Measurements from ENCODE around the gene POLR3GL.

POLR3GL gene

DNA sequence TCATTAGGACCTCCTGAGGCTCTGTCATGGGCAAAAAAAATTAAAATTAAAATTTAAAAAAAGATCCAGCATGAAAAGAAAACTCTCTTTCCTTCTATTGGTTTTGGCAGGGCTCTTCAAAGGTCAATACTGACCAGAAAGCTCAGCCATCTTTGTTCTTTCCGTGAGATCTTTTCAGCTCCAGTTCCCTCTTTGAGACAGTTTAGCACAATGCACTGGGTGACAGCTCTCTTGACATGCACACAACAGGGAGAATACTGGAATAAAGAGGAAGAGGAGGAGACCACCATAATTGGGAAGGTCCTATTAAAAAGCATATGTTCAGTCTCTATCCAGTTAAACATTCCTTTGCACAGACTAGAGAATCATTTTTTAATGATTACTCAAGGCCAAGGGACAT is 13.0 kb upstream of the POLR3GL start:
- DNase-seq (ENCODE audit: low spot score) = no peak

DNA sequence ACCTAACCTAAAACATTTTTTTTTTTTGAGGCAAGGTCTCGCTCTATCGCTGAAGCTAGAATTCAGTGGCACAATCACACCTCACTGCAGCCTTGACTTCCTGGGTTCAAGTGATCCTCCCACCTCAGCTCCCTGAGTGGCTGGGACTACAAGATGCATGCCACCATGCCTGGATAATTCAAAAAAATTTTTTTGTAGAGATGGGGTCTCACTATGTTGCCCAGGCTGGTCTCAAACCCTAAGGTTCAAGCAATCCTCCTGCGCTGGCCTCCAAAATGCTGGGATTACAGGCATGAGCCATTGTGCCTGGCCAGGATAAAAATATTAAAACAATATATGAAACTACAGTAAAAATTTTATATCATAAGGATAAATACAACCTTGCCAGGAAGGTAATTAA is 11.6 kb upstream of the POLR3GL start:
- no peak for DNase-seq (ENCODE audit: low spot score)

DNA sequence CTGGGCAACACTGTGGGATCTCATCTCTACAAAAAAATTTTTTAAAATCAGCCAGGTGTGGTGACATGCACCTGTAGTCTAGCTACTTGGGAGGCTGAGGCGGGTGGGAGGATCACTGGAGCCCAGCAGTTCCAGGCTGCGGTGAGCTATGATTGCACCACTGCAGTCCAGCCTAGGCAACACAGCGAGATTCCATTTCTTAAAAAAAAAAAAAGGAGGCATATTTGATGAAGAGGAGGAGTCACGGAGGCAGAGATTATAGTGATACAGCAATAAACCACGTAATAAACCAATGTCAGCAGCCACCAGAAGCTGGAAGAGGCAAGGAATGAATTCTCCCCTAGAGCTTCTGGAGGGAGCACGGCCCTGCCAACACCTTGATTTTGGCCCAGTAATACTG is 10.6 kb upstream of the POLR3GL start:
- no peak for DNase-seq (ENCODE audit: low spot score)

DNA sequence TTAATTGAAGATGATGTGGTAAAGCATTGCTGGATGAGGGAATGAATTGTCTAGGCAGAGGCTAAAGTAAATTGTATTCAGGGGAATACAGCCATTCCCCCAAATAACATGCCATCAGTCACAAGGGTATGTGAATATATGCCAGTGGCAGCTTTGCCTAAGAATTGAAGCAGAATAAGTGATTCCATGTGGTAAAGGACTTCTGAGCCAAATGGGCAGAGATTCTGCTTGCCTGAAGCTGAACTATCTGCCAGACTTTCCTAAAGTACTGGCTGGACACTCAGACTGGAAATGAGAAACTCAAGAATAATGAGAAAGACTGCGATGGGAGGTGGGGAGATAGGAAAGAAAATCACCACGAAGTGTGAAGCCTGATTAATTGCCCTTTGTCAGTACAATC is 9.1 kb upstream of the POLR3GL start:
- DNase-seq (ENCODE audit: low spot score) = no peak

DNA sequence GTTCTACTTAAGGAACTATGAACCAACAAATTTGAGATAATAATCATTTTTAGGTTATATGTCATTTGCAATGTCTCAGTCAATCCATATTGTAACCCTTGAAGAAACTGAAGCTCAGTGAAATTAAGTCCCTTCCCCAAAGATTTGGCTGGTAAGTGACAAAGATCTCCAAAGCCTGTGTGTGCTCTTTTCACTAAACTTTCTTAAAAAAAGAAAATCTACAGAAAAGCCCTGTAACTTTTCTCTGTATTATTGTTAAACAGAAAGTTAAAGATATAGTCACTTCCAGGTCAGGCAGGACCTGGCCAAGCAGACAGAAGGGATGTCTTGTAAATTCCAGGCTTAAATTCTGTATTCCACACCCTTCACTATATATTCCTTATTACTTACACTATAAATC is 8.1 kb upstream of the POLR3GL start:
- no peak for DNase-seq (ENCODE audit: low spot score)

DNA sequence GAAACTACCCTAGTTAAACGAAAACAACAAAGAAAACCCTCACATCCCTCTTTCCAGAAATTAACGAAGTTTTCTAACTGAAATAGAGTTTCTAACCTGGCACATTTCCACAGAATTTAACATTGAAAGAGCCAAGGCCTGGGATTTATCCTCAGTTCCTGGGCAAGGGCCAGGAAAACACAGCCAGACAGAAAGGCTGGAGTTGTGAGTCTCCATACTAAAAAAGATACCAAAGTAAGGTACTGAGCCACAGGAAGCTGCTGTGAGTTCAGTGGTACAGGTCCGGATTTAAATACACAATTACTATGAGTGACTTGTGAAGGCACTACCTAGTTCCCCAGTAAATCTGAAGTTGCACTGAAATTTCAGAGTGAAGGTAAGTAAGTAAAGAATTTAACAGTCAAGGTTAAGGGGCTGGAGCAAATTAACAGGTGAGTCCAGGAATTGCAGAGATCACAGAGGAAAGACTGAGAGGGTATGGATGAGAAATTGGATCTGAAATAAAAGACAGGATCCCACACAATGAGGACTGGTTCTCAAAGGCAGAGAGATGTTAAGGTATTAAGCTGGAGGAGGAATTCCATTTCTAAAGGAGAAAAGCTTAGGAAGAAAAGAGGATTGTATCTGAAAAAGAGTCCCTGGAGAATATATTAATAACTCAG is 7.6 kb upstream of the POLR3GL start:
- peak; percentile 20 for DNase-seq (ENCODE audit: low spot score)

DNA sequence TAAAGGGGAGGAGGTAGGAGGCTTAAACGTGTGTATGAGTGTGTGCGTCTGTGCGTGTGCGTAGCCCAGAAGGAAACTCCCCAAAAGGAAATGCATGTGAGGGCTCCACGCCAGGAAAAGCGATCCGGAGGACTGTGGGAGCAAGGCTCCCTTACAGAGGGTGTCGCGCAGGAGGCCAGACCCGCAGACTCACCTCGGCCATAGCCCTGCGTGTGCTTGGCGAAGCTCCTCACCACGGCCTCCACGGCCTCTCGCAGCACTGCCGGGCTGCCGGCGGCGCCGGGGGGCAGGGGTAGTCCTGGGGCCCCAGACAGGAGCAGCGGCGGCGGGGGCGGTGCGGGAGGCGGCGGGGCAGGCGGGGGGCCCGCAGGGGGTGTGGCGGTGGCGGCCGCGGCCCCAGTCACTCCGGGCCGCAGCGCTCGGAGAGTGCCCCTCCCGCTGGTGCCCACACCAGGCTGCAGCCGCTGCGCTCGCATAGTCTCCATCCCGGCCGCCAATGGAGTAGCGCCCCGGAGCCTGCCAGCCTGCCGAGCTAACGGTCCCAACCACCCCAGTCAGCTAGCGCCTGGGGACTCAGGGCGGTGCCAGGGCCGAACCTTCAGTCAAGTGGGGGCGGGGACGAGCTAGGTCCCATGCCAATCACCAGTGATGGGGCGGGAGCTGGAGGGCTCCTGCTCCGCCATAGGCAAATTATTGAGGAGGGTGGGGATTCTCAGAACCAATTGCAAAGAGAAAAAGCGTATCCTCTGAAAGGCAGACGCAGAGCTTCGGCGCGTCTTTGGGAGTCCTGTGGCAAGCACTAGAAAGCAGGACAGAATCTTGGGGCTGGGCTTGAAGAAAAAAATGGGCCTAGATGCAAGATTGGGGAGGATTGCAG is 6.8 kb upstream of the POLR3GL start, which contains the start of gene LIX1L:
Gene LIX1L (minus strand): TSS at position 575 of the 877 bp plus-strand sequence. CDS start 90 bp downstream, at position 485.
- DNase-seq (ENCODE audit: low spot score) = peak; percentile 94

DNA sequence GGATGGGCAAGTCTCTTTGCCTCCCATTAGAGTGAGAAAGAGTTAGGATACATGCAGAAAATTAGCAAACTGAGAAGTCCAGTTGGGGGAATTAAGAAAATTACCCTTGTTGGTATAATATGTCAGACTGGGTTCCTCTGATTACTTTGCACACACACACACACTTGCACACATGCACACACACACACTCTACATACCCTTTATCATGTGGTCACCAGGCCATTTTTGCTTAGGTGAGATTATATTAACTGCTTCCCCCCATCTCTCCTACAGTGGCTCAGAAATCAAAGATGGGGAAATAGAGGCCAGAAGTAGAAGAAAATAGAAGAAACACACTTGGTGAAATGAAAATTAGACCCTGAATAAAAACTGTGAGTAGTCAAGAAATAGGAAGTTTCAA is 5.8 kb upstream of the POLR3GL start:
- no peak for DNase-seq (ENCODE audit: low spot score)

DNA sequence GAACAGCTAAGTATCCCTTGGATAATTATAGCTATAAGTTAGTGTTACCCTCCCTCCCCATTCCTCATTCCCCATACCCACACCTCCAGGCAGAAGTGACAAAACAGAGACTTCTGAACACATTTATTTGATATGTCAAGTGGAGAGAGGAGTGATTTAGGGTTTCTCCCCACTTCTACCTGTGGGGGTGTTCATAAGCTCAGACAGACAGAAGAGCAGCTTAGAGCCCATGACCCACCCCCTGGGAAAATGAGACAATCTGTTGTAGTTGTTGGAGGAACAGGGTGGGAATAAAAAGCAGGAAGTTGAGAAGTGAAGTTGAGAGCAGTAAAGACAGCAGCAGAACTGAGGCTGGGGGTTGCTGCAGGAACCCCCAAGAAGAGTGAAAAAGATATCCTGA is 5.2 kb upstream of the POLR3GL start:
- DNase-seq (ENCODE audit: low spot score) = no peak

DNA sequence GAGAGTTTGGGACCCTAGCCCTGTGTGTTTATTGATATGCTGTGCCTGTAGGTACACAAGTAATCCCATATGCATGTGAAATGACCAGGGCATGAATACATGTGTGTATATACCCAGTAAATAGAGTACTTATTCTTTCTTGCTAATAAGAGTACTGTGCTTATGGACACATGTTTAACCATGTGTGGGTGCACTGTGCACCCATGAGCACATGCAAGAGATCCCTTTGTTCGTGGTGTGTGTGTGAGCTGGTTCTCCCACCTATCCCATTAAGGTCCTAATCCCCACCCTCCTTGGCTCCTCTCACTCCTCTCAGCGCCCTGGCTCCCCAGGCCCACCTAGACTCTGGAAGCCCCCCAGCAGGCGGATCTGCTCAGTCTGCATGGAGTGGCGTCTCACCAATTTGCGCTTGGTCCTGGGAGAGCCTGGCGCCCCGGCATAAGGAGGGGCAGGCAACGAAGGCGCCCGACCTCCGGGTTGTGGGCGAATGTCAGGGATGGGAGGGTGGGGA is 4.5 kb upstream of the POLR3GL start:
- no peak for DNase-seq (ENCODE audit: low spot score)

DNA sequence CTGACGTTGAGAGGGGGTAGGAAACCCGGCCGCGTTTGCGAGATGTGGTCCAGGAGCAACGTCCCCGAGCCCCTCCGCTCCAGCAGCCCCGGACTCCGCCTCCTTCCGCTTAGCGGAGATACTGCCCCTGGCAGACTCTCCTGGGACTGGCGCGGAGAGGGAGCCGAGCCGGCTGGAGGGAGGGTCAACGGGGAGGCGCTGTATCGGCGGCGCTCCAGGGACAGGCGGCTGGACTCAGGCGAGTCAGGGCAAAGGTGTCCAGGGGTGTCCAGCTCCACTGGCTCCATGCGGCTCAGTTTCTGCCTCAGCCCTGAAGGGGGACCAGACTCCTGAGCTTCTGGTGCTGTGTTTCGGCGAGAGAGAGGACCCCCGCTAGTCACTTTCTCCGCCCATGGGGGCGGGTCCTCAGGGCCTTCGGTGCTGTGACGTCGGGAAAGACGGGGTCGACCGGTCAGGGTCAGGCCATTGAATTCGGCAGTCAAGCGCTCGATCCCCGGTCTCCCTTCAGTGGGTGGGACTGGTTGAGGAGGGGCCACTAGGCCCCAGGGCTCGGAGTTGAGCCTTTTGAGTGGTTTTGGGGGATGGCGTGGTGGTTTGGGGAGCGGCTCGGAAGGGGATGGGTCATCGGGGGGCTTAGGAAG is 3.9 kb upstream of the POLR3GL start:
- DNase-seq (ENCODE audit: low spot score) = peak; percentile 41

DNA sequence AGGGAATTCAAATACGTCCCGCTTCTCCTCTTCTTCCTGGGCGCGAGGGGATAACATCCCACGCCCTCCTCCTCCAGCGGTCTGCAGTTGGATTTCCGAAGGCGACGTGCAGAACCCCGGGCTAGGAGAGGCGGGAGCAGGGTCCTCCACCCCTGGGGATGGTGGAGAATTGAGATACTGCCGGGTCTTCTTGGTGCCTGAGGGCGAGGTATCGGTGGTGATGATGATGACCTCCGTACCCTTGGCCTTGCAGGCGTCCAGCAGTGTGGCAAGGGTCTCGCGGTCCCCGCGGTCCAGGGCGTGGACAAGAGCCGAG is 3.4 kb upstream of the POLR3GL start:
- DNase-seq (ENCODE audit: low spot score) = no peak

DNA sequence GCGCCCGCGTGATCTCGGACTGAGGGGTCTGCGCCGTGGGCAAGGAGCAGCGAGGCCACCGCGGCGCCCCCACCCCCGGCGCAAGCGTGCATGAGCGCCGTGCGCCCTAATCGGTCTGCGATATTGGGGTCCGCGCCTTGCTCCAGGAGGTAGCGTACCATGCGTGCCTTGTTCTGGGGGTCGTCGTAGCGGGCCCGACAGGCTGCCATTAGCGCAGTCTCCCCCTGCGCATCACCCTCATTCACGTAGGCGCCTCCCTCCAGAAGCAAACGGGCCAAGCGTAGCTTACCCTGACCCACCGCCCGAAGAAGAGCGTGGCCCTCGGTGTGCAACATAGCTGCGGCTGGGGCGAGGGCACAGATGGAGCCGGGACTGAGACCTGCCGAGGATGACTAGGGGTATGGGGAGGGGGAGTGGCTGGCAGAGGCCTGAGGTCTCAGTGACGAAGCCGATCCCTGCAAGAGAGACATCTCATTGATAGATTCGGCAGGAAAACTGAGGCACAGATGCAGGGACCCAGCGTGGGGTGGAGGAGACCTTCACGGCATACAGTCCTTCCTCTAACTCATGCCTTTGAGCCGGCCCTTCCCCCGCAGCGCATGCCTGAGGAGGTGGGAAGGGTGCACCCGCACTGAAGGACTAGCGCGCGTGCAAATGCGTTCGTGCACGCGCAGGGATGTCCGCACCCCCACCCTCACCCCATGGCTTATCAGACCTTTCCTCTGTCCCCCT is 2.9 kb upstream of the POLR3GL start:
- peak; percentile 21 for DNase-seq (ENCODE audit: low spot score)

DNA sequence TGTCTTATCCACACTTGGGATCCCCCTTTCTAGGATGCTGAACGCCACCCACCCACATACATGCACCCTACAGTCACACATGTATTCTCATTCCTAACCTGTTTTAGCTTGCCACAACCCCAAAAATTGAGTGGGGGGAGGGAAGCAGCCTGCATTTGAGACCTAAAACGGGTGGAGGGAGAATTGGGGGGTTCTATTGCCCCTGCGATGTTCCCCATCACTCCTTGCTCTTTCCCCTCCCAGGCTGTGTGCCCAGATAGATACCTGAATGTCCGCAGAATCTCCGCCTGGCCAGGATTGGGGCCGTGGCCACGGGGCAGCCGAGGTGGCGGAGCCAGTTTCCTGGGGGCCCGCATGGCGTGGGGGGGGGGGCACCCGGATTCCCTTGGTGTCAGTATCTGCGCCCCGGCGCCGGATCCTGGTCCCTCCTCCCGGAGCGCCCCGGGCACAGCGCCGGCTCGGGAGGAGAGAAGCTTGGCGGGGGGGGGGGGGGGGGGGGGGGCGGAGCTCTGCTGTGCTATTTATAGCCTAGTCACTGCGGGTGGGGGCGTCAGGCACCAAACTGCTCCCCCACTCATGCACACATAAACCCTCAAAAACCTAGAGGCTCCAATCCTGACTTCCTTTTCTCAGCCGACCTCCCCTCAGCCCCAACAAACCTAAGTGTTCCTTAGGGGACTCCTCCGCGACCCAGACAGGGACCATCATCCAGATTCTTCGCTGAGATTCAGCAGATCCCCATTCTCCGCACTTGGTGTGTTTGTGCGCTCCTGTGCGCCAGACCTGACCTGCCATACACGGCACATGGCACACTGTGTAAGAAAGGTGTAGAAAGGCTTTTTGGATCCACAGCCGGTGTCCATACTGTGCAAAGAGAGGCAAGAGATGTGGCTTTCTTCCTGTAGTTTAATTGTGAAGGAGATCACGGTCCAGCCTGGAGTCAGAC is 2.1 kb upstream of the POLR3GL start:
- peak; percentile 22 for DNase-seq (ENCODE audit: low spot score)

DNA sequence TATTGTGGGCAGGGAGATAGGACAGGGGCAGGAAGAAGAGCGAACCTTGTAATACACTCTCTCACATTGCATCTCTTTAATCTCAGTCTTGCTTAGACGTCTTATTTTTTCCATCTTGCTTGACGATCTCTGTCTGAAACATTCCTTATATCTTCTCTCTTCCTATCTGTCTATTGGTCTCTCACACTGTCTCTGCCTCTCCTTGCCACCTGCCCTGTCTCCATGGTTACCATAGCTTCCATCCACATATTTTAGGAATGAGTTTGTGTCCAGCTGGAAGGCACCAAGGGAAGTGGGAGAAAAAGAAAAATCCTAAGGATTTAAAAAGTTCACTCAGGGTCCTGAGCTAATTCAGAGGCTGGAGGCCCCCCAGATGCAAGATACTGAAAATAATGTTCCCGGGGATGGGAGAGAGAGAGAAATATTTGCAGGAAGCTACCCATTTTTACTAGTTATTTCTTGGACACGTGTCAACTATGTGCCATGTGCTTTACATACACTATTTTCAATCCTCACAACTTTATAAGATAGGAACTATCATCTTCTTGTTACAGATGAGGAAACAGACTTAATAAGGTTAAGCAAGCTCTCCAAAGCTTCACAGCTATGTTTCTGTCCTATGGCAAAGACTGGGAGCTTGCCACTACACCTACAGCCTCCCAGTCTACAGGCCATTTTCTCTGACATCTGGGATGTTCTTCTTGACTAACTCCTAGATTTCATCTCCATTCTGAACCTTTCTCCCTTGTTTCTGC is 1.0 kb upstream of the POLR3GL start:
- no peak for DNase-seq (ENCODE audit: low spot score)

DNA sequence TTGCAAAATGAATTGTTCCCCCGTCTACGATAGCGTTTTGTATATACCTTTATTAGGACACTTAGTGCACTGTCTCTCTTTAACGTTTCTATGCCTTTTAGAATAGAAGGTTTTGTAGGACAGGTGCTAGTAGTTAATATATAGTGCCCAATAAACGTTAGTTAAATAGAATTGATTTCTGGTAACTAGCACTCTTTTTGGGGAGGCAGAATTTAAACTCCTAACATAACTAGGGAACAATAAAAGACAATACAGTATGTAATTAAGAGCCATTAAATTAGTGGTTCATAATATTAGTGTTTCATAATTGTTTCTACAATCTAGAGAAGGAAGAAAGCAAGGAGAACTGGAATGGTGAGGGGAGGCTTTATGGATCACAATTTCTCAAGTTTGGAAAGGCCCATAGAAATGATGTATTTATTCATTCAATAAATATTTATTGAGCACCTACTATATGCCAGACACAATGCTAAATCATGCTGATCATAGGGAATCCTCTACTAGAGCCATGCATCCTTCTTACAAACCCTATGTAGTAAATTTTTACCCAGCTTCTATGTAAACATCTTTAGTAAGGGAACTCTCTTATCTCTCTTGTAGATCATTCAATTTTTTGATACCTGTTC is 742 bp downstream of the POLR3GL start:
- no peak for DNase-seq (ENCODE audit: low spot score)

DNA sequence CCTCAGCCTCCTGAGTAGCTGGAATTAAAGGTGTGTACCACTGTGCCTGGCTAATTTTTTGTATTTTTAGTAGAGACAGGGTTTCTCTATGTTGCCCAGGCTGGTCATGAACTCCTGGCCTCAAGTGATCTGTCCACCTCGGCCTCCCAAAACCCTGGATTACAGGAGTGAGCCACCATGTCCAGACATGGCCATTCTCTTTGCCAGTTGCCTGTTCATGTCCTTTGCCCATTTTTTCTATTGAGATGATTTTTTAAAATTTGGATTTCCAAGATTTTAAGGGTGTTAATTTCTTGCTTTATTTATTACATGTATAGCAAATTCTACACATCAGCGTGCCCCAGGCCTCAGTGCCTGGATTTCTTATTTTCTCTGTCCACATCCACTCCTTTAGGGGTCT is 2.8 kb downstream of the POLR3GL start:
- DNase-seq (ENCODE audit: low spot score) = no peak

DNA sequence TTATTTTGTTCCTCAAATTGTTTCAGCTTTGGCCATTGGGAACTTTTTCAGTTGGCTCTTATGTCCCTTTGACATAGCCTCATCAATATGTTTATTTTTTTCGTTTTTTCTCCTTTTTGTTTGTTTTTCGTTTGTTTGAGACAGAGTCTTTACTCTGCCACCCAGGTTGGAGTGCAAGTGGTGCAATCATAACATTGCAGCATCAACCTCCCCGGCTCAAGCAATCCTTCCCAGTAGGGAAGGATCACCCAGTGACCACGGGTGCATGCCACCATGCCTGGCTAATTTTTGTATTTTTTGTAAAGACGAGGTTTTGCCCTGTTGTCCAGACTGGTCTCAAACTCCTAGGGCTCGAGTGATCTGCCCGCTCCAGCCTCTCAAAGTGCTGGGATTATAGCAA is 8.1 kb downstream of the POLR3GL start:
- no peak for DNase-seq (ENCODE audit: low spot score)

DNA sequence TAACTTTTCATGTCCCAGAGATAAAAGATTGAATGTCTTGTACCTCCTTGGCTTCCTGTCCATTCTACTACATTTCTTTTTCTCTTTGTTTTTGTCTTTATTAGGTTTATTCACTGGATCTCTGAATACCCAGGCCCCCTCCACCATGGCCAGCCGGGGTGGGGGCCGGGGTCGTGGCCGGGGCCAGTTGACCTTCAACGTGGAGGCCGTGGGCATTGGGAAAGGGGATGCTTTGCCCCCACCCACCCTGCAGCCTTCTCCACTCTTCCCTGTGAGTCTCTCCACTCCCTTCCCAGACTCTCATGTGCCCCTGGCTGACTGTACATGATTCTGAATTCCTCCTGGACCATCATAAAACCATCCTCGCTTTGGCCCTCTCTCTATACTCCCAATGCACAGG is 10.2 kb downstream of the POLR3GL start:
- DNase-seq (ENCODE audit: low spot score) = no peak

DNA sequence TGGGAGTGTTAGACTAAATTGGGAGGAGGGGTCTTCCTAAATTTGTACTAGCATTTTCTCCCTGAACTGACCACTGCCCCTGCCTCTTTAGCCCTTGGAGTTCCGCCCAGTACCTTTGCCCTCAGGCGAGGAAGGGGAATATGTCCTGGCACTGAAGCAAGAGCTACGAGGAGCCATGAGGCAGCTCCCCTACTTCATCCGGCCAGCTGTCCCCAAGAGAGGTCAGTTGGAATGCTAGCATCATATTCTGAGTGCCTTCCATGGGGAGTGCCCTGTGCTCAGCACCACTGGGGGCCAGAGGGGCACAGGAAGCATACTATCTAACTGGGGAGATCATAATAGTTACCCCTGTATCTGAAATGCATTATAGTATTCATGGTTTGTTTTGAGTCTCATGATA is 10.7 kb downstream of the POLR3GL start:
- DNase-seq (ENCODE audit: low spot score) = no peak

All from CD4-positive, alpha-beta T cell treated with Interleukin-2 at 100 ng/mL for 4 hours (primary cell).